GM21576 (cell line): ENCODE results near the gene CUTC.

Source experiments
- ATAC-seq: cut with Tn5 transposase; IDR thresholded peaks from one replicate; pipeline ENCODE4 v1.9.1; 2021; ENCODE audit warnings: mild to moderate bottlenecking, moderate library complexity; ENCODE audit not compliant: unreplicated experiment

Gene CUTC

DNA sequence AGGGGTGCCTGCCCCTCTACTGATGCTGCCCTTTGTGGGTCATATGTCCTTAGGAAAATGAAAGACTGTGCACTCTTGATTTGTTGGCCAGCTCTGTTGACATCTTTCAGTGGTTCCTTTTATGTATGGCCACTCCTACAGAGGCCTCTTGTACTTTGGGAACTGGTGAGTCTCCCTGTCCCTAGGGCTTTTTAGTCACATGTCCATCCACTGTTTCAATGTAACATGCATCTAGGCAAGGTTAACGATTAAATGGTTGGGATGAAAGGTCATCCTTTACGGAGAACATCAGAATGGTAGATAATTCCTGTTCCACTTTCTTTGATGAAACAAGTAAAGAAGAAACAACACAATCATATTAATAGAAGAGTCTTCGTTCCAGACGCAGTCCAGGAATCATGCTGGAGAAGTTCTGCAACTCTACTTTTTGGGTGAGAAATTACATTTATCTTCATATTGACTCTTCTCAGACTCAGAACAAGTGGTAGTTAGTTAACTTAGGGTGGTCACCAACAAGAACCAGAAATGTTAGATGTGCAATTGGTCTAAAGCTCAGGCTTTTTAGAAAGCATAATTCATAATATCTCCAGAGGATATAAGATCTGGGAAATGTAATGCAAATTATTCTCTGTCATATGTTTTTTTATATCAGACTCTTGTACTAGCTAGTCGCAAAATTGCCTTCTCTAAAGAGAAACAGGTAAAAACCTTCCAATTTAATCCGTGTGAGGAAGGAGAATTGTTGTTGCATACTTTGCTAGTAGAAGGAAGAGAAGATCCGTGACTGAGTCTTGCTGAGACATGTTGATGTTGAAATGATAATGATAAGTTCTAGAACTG, 50.6 kb downstream of the CUTC start, which contains the start of gene ABCC2:
TSS of gene ABCC2 (plus strand) at position 194 of the 840 bp plus-strand sequence. CDS start at position 399, 205 bp downstream.
- no peak for ATAC-seq

DNA sequence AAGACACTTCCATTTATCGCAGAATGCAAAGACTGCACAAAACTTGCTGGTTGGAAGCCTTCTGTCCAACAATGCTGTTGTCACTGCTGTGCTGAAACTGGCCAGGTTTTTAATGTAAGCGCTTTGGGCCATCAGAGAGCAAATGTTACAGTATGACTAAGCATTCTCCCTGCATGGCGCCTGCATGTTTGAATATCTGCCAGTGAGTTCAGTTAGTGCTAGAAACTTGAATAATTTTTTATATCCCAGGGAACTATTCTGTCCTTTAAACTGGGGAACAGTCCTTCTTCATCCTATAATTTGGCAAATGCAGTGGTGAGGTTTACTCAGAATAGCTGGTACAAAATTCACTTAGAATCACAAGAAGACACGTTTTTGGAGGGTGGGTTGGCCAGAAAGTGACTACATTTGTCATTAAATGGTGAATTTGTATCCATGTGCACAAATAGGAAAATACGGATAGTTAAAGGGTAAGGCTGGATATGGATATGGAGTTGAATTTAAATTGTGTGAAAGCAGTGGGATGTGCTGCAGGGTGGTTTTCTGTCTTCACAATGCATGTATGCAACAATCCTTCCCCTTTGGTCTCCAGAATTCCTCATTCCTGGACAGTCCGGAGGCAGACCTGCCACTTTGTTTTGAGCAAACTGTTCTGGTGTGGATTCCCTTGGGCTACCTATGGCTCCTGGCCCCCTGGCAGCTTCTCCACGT, 52.1 kb downstream of the CUTC start:
- no peak for ATAC-seq

- ATAC-seq = no peak
These were observed 52.9 kb downstream of the CUTC start for GRCh38 chr10:99784727-99785441.

- ATAC-seq = no peak
These were observed 53.6 kb downstream of the CUTC start for GRCh38 chr10:99785646-99786045.

- no peak for ATAC-seq
These were observed 55.3 kb downstream of the CUTC start for GRCh38 chr10:99787311-99787710.

- ATAC-seq = no peak
These were observed 55.9 kb downstream of the CUTC start for GRCh38 chr10:99787782-99788445.

DNA sequence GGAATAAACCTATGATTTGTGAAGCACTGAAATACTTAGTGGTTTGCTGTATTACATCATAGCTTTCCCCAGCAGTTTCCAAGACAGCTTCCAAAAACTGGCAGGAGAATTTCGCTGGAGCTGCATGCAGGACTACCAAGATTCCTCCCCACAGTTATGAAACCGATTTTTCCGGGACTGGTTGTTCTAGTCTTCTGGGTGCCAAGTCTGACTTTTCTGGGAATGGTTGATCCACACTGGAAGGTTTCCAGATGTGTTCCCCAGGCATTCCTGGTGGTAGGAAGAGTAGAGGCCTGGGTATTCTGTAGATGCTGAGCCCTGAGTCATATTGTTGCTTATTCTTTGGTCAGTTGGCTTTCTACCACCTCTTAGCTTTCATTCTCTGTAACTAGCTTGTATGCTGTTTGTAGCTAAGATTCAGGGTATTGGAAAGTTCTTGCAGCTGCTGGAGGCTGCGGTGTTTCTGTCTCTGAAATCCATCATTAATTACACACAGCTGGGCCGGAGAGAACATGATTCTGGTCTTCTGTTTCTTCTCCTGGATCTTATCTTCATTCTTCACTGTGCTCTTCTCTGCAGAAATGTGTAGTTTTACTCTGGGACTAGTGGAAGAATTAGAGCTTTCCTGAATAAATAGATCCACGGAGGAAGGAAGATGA, 56.7 kb downstream of the CUTC start:
- ATAC-seq = no peak

DNA sequence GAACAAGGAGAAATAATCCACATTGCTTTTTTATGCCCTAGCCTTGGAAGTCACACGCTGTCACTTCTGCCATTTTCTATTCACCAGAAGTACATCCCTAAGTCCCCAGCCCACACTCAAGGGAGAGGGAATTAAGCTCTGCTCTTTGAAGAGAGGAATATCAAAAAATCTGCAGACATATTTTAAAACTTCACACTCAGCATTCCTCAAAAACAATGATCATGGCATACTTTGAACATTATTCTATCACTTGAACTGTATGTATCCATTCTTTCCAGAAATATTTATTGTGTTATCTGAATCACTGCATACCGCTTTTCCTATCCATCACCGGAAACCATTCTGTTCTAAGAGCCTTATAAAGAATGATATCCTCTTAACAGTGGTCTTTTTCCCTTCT, 59.8 kb downstream of the CUTC start:
- ATAC-seq = no peak

- no peak for ATAC-seq
These were observed 61.8 kb downstream of the CUTC start for GRCh38 chr10:99793819-99794218.

DNA sequence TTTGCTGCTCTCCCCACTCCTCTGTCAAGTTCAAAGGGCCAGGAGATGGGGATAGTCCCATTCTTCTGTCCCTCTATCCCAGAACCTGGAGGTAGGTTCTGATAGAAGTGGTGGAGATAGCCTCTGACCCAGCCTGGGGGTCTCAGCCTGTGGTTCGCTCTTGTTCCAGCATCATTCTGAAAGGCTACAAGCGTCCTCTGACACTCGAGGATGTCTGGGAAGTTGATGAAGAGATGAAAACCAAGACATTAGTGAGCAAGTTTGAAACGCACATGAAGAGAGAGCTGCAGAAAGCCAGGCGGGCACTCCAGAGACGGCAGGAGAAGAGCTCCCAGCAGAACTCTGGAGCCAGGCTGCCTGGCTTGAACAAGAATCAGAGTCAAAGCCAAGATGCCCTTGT, 64.9 kb downstream of the CUTC start:
- ATAC-seq = no peak

- no peak for ATAC-seq
These were observed 66.0 kb downstream of the CUTC start for GRCh38 chr10:99798031-99798430.

GRCh38 chr10:99798920-99799319, 66.9 kb downstream of the CUTC start:
- no peak for ATAC-seq

DNA sequence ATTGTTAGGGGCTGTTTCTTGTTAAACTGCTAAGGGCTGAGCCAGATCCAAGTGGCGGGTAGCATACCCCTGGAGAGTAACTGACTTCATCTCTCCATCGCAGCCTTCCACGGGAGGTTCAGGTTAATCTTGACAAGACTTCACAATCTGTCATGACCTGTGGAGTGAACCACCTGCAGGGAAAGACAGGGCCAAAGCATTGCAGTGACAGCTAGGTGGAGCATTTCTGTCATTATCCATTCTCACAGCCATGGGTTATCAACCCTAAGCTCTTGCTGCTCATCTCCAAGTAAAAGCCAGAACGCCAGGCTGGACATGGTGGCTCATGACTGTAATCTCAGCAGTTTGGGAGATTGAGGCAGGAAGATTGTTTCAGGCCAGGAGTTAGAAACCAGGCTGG, 67.6 kb downstream of the CUTC start:
- ATAC-seq = no peak

GRCh38 chr10:99804471-99804870, 72.4 kb downstream of the CUTC start:
- no peak for ATAC-seq

DNA sequence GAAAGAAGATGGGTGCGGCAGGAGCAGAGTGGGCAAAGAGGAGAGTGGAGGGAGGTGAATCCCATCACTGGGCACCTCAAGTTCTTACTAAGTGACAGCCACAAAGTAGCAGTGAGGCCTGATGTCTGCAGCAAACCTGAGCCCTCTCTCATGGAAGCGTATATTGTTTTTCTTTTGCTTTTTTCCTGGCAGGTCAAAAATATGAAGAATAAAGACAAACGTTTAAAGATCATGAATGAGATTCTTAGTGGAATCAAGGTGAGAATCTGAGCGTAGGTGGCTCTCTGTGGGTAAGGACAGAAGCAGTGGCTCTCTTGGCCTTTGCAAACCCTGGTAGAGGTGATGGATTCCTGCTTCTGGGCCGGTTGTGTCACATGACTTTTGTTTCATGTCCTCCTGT, 73.2 kb downstream of the CUTC start:
- no peak for ATAC-seq
